GM21723 (cell line): Measurements from ENCODE around the gene TPPP3.
"Not testable (repeated sequence)": the region's sequence is repeated elsewhere in the genome, so short reads cannot be mapped to it uniquely, and the experiment has no call there.

Experiments used
- ATAC-seq: cut with Tn5 transposase; IDR thresholded peaks from one replicate; pipeline ENCODE4 v1.9.1; 2021; ENCODE audit warnings: mild to moderate bottlenecking, moderate library complexity; ENCODE audit not compliant: unreplicated experiment

TPPP3 gene

GRCh38 chr16:67426950-67427349 lies 33.7 kb upstream of the TPPP3 start:
- ATAC-seq, result no peak

- ATAC-seq, result no peak
Measured at GRCh38 chr16:67426022-67426421, 32.7 kb upstream of the TPPP3 start.

- no peak for ATAC-seq
Measured at GRCh38 chr16:67425580-67425979, 32.3 kb upstream of the TPPP3 start.

DNA sequence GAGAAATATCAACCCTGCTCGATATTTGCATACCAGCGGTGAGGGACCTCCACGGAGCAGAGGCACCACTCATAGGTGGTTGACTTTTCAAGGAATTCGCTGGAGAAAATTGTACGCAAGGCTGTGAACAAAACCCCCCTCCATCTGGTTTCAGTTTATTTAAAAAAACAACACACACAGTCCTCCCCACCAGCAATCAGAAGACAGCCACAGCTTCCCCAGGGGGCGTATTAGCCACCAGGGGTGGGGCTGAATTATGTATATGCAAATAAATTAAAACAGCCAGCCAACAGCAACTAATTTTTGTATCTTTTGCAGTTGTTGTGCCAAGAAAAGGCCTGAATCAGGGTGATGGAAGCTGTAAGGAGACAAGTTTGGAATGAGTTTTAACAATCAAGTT lies 31.8 kb upstream of the TPPP3 start:
- ATAC-seq, result no peak

DNA sequence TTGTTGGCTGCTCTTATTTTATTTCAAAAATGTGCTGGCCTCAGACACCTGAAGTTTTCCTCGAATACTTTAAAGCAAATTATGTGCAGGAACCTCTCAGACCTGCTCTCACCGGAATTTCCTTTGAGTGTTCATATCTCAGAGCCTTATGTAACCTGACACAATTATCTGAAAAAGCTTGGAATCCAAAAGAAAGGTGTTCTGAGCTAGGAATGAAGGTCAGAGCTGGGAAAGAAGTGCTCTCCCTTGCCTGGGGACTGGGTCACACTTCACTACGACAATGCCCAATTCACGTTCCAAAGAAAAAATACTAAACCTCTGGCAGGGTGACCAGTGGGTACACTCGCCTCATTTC lies 30.9 kb upstream of the TPPP3 start:
- ATAC-seq, result no peak

DNA sequence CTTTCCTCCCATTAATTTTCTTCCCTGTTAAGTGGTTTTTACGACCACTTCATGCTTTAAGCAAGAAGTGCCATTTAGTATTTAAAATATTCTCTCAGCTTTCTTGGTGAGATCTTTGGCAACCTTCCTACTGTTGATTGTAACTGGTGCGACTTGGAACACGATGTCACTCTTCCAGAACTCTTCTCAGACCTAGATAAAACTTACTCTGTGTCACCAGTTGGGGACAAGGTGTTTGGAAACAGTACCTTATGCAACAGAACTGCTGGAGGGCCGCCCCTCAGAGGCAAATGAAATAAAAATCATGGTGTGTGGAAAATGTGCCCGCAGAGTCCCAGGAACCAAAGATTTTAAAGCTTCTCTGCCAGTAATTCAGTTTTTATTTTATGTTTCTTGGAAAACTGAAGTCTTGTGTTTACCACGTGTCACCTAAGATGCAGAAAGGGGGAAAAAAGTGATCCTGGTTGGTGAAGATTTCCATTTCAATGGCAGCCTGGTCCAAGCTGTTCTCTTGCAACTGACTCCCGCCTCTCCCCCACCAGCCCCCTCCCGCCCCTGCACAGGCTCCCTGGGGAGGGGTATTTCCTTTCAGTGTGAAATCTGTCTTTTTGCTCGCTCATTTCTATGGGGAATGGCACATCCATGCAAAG lies 30.4 kb upstream of the TPPP3 start:
- no peak for ATAC-seq

DNA sequence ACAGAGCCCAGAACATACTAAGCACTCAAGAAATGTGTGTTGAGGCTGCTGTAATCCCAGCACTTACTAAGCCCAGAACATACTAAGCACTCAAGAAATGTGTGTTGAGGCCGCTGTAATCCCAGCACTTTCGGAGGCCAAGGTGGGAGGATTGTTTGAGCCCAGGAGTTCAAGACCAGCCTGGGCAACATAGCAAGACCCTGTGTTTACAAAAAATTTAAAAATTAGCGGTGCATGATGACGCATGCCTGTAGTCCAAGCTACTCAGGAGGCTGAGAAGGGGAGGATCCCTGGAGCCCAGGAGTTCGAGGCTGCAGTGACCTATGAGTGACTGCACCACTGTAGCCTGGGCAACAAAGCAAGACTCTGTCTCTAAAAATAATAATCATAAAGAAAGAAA lies 29.7 kb upstream of the TPPP3 start:
- no peak for ATAC-seq

GRCh38 chr16:67421030-67421429 lies 27.7 kb upstream of the TPPP3 start:
- ATAC-seq, result no peak

DNA sequence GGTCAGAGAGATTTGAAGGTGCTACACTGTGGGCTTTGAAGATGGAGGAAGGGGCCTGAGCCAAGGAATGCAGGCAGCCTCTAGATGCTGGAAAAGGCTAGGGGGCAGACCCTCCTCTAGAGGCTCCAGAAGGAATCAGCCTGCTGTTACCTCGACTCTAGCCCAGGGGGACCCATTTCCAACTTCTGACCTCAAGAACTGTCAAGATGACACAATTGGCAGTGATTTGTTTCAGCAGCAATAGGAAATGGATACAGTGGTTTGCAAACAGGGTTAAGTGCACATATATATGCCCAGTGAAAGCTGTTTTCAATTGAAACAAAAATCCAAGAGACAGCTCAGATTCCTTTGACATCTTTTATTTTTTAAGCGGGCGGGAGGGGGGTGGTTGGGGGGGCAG lies 26.6 kb upstream of the TPPP3 start:
- no peak for ATAC-seq

- no peak for ATAC-seq
Measured at GRCh38 chr16:67419502-67419901, 26.2 kb upstream of the TPPP3 start.

DNA sequence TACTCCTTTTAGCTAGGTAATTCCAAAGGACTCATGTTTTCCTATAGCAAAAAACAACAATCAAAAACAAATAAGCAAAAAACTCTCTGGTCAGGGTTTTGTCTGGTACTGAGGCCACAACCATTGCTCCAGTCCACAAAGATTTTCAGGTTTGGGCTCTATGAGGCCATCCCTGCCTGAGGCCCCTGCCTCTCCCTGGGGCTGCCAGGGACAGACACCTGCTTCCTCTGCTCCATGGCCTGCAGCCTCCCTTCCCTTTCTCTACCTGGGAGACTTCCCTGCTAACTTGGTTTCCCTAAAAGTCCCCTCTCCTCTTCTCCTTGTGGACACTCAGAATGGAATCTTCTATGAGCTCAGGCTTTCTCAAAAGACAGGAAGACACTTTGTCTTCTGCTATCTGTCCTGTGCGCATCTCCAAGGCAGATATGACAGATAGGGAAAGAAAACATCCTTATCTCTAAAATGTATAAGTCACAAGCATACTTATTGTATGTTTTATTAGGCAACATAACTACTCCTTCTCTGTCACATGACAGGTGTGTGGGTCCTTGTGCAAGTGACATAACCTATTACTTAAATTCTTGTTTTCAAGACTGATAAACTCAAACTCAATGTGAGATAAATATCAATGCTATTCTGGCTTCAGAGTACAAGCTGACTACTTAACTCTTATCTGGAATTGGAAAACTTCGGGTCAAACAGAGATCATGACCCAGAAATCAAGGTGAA lies 24.2 kb upstream of the TPPP3 start:
- ATAC-seq, result no peak

DNA sequence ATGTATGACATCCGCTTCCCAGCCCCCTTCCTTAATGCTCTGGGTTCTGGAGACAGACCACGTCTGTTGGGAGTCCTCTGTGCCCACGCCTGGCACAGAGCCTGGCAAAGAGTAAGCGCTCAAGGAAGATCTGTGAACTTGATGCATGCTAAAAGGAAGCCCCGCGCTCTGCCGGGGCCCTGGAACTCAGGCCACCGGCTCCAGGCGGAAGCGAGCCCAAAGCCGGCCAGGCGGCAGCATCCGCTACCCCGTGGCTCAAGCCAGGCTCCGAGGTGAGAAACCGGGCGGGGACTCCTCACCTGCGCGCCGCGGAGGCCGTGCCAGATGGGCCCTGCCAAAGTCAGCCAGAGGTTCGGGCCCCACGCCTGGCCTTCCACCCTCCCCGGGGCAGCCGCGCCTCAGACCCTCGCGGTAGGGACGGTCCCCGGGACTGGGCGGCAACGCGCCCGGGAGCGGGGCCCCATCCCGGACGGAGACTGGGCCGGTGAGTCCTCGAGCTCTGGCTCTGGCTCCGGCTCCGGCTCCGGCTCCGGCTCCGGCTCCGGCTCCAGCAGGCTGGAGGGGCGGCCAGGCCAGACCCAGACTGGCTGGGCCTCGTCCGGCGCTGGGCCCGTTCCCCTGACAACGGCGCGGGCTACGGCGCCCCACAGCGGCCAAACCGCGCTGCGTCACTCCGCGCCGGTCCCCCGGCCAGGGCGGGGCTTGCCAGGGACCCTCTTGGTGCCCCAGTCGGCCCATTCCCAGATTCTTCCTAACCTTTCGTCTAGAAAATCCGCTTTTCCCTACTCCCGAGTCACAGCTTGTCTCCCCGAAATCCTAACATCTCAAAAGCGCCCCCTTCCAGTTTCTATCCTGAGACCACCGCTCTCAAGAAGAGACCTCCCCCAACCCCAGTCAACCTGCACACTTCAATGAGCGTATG lies 22.8 kb upstream of the TPPP3 start, which contains the start of gene ZDHHC1:
TSS of gene ZDHHC1 (minus strand) at position 606 of the 922 bp plus-strand sequence. CDS start 8,702 bp downstream, outside the sequence.
- peak; percentile 84 for ATAC-seq

DNA sequence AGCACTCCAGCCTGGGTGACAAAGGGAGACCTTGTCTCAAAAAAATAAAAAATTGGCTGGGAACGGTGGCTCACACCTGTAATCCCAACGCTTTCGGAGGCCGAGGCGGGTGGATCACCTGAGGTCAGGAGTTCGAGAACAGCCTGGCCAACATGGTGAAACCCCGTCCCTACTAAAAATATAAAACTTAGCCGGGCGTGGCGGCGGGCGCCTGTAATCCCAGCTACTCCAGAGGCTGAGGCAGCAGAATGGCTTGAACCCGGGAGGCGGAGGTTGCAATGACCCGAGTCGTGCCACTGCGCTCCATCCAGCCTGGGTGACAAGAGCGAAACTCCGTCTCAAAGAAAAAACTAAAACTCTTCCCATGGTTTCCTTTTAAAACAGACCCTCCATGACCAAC lies 22.1 kb upstream of the TPPP3 start:
- ATAC-seq, result not testable (repeated sequence)

- no peak for ATAC-seq
Measured at GRCh38 chr16:67413978-67414911, 20.9 kb upstream of the TPPP3 start.

GRCh38 chr16:67412294-67412693 lies 19.0 kb upstream of the TPPP3 start:
- no peak for ATAC-seq

DNA sequence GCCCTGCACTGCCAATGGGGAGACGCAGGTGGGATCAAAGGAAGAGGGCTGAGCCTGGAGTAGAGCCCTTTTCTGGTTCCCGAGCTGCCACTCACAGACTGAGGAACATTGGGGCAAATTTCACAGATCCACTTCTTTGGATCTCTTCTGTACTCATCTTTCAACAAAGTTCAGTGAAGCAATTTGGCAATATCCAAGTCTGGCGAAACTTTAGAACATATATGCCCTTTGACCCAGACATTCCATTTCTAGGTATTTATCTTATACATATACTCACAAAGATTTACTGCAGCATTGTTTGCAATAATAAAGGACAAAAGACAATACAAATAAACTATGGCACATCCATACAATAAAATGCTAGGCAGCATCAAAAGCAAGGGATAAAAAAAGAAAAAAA lies 18.0 kb upstream of the TPPP3 start:
- no peak for ATAC-seq

DNA sequence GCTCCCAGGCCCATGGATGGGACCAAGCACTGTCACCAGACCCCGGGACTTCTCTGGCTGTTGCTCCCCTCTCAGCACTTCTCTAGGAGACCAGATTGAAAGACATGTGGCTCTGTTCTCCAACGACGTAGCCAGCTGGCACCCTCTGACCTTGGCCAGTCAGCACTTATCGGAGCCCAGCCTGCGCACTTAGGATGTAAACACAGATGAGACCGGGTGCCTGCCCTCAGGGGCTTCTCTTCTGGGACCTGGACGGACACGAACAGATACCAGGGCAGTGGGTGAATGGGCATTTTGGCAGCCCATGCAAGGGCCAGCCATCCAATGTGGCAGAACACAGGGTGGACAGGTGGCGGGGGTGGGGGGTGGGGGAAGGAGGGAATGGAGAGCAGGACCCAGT lies 16.3 kb upstream of the TPPP3 start:
- no peak for ATAC-seq

GRCh38 chr16:67407788-67408452 lies 14.6 kb upstream of the TPPP3 start:
- no peak for ATAC-seq

DNA sequence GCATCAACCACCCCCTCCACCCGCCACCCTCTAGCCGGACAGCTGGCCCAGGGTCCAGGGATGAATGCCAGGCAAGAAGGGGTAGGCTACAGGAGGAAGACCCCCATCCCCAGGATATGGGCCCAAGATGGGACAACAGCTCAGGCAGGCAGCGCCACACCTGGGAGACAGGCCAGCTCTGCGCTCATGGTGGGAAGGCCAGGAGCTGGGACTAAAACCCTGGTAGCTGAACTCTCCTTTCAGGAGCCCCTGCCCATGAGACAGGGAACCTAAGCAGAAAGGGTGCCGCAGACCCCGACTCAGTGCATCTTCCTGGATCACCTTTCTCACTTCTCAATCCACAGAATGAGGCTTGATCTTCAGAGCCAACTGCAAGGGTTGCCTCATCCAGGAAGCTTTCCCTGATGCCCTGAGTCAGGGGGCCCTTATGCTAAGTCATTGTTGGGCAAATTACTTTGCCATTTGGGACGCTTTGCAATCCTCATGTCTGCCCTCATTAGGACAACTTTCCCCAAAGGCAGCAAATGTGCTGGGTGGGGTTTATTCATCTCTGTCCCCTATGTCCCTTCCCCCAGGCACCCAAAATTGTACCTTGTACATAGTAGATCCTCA lies 14.0 kb upstream of the TPPP3 start:
- ATAC-seq, result no peak
